Nephron progenitor cell (in vitro differentiated cells): ENCODE data around the gene THBS1.

Experiments
- DNase-seq: peaks from one replicate; pipeline ENCODE4 v3.0.0; 2021
- H3K27ac Mint-ChIP-seq: 2 replicates; pipeline ENCODE4 v1.8.0; 2021; ENCODE audit warnings: mild to moderate bottlenecking, moderate library complexity, mixed read lengths
- H3K27me3 Mint-ChIP-seq: 2 replicates; pipeline ENCODE4 v1.8.0; 2021; ENCODE audit warnings: mild to moderate bottlenecking, low read depth, mixed read lengths; ENCODE audit not compliant: poor library complexity
- H3K36me3 Mint-ChIP-seq: 2 replicates; pipeline ENCODE4 v1.8.0; 2021; ENCODE audit warnings: low read depth, mixed read lengths
- H3K4me1 Mint-ChIP-seq: 2 replicates; pipeline ENCODE4 v1.8.0; 2021; ENCODE audit warnings: mixed read lengths
- H3K4me3 Mint-ChIP-seq: 2 replicates; pipeline ENCODE4 v1.8.0; 2021; ENCODE audit warnings: mild to moderate bottlenecking, moderate library complexity, mixed read lengths
- H3K9me3 Mint-ChIP-seq: 2 replicates; pipeline ENCODE4 v1.8.0; 2021; ENCODE audit warnings: mild to moderate bottlenecking, moderate library complexity, mixed read lengths
- TF ChIP-seq, protein P1 (sequence below): fragments of 200-600 bp; sonication (generic); IDR thresholded peaks from 2 replicates; pipeline ENCODE4 v1.5.0; 2021; ENCODE audit warnings: antibody characterized with exemption

THBS1 gene

DNA sequence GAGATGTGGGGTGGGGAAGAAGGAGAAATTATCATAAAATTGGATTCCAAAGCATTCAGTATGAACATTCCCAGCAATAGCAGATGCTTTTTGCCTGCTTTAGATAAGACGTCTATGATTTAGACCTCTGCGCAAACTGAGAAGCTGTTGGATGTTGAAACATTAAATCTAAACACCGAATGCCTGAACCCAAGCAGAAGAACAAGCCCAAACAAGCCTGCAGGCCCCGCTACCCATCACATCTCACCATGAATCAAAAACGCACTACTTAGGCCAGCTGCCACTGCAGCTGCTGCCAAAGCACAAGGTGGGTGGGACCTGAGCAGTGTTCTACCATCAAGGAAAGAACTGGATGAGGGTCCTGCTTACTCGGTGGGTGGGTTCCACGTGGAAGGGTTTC, 24.4 kb upstream of the THBS1 start:
- H3K27me3 Mint-ChIP-seq = peaks cover 3% of the 10 kb centered on the region
- H3K36me3 Mint-ChIP-seq = no peaks in the 10 kb centered on the region
- H3K4me3 Mint-ChIP-seq = no peak overlapping the region
- H3K9me3 Mint-ChIP-seq = no peaks in the 10 kb centered on the region
- H3K4me1 Mint-ChIP-seq = no peaks in the 10 kb centered on the region
- TF ChIP-seq, protein P1, sequence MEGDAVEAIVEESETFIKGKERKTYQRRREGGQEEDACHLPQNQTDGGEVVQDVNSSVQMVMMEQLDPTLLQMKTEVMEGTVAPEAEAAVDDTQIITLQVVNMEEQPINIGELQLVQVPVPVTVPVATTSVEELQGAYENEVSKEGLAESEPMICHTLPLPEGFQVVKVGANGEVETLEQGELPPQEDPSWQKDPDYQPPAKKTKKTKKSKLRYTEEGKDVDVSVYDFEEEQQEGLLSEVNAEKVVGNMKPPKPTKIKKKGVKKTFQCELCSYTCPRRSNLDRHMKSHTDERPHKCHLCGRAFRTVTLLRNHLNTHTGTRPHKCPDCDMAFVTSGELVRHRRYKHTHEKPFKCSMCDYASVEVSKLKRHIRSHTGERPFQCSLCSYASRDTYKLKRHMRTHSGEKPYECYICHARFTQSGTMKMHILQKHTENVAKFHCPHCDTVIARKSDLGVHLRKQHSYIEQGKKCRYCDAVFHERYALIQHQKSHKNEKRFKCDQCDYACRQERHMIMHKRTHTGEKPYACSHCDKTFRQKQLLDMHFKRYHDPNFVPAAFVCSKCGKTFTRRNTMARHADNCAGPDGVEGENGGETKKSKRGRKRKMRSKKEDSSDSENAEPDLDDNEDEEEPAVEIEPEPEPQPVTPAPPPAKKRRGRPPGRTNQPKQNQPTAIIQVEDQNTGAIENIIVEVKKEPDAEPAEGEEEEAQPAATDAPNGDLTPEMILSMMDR = no peak
- DNase-seq = no peak
- H3K27ac Mint-ChIP-seq = no peak overlapping the region

DNA sequence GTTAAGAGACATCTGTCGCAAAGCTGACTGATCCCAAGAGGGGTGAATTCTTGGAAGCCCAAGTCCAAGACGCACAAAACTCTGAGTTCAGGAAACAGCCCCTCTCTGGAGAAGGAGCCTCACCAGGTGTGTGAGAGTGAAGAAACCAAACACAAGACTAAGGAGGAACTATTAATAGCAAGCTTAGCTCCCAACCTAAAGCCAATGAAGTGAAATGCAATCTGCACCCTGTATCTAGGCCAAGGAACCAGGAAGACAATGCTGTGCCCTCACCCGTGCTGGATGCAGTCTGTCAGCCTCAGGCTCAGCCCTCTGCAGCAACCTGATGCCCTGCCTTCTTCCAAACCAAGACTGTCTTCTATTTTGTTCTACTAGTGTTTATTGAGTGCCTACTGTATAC, 22.5 kb upstream of the THBS1 start:
- no peak overlapping the region for H3K4me3 Mint-ChIP-seq
- TF ChIP-seq, protein P1 = no peak
- H3K27me3 Mint-ChIP-seq = peaks cover 1% of the 10 kb centered on the region
- H3K4me1 Mint-ChIP-seq = no peaks in the 10 kb centered on the region
- no peak overlapping the region for H3K27ac Mint-ChIP-seq
- no peaks in the 10 kb centered on the region for H3K9me3 Mint-ChIP-seq
- DNase-seq = no peak
- no peaks in the 10 kb centered on the region for H3K36me3 Mint-ChIP-seq

DNA sequence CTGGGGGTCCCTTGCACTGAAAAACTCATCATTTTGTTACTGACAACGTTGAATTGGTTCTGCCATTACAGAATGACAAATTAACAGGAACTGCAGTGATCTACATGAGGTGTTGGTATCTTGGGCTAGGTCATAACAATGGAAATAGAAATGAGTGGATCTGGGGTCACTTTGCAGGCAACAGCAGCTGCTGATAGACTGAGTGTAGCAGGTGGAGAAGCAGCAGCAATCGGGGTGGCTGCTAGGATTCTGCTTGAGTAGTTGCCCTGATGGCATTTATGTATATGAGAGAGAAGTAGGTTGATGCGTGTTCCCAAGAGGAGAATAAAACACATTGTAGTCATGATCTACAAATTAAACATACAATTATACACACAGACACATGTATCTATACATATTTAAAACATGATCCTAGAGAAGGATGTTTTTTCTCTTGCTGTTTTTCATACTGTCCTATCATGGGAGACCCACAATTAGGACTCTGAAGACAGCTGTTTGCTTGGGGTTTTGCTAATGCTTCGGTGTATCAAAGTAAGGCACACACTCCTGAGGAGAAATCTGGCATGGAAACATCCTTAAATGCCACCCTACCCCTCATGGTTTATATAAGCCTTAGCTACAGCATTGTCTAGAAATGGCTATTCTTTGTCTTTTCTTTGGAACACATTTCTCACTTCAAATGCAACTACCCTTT, 15.8 kb upstream of the THBS1 start:
- TF ChIP-seq, protein P1 = no peak
- H3K27me3 Mint-ChIP-seq = peaks cover 5% of the 10 kb centered on the region
- no peak for DNase-seq
- H3K9me3 Mint-ChIP-seq = no peaks in the 10 kb centered on the region
- no peaks in the 10 kb centered on the region for H3K4me1 Mint-ChIP-seq
- H3K27ac Mint-ChIP-seq = no peak overlapping the region
- no peaks in the 10 kb centered on the region for H3K36me3 Mint-ChIP-seq
- no peak overlapping the region for H3K4me3 Mint-ChIP-seq

DNA sequence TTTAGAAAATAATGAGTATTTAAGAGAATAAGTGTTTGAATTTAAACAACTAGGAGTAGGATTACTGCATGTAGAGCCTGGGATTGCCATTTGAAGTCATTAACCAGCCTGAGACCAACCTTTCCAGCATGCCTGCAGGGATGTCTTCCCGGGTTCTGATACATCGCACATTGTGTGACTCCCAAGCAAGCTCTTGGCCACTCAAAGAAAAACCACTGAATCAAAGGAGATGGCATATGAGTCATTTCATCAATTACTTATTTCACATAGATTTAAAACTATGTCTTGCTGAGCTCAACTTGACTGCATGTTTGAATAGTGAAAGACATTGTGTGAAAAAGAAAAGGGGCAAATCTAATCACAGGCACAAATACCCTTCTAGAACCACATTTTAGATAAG, 15.0 kb upstream of the THBS1 start:
- no peaks in the 10 kb centered on the region for H3K4me1 Mint-ChIP-seq
- peaks cover 5% of the 10 kb centered on the region for H3K27me3 Mint-ChIP-seq
- H3K9me3 Mint-ChIP-seq = no peaks in the 10 kb centered on the region
- H3K36me3 Mint-ChIP-seq = no peaks in the 10 kb centered on the region
- no peak for DNase-seq
- TF ChIP-seq, protein P1 = no peak
- H3K27ac Mint-ChIP-seq = no peak overlapping the region
- no peak overlapping the region for H3K4me3 Mint-ChIP-seq

DNA sequence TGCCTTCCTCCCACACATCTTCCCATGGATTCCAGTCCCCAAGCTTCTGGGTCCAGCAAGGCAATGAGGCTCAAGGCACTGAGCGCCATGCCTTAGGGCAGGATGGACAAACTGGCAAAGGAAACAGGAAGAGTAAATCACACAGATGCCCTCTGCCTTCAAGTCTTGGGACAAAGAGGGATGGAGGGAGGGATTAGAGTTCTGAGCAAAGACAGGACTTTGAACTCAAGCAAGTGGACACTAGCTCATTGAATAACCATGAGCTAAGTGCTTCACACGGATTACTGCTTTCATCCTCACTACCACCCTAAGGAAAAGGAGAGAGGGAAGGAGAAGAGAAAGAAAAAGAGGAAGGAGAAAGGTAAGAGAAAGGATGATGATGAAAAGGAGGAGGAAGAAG, 7.6 kb upstream of the THBS1 start:
- Mint-ChIP-seq H3K4me3 (no peak overlapping the region), H3K9me3 (peaks cover 3% of the 10 kb centered on the region), H3K36me3 (peaks cover 4% of the 10 kb centered on the region), H3K27ac (no peak overlapping the region), H3K27me3 (peaks cover 4% of the 10 kb centered on the region), H3K4me1 (peaks cover 5% of the 10 kb centered on the region)
- DNase-seq = no peak
- TF ChIP-seq, protein P1 = no peak

DNA sequence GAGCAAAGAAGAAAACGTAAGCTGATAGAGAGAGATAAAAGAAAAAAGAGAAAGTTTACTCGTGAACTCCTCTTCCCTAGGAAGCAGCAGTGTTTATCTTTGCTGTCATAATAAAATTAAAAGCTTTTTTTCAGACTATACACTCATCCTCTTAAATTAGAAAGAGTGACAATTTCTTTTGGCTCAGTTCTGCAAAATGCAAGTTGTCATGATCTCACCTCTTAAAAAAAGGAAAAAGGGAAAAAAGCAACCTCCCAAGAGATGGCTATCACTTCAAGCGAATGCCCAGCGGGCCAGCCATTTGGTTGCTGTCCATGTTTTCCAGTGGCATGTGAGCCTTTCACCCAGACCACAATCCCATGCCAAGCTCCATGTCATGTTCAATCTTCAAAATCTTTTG, 7.0 kb upstream of the THBS1 start:
- Mint-ChIP-seq H3K27ac (no peak overlapping the region), H3K9me3 (peaks cover 3% of the 10 kb centered on the region), H3K27me3 (peaks cover 8% of the 10 kb centered on the region), H3K4me3 (no peak overlapping the region), H3K36me3 (peaks cover 4% of the 10 kb centered on the region), H3K4me1 (peaks cover 7% of the 10 kb centered on the region)
- TF ChIP-seq, protein P1 = no peak
- DNase-seq = no peak
